GM23338 (cell line): ENCODE results near the gene KREMEN2. TPM values are rescaled to one million over a fixed set of nuclear protein-coding genes. Genes with fewer than 3 reads are reported as not detected.

Source experiments
- ATAC-seq: fragments of 200-7000 bp; cut with Tn5 transposase; 3 replicates; pipeline ENCODE4 v1.9.1; 2020
- DNase-seq: peaks from one replicate; pipeline ENCODE4 v3.0.0-alpha.2; 2015; ENCODE audit warnings: low spot score
- H2AFZ ChIP-seq: fragments of 200-600 bp; sonication (generic); 2 replicates; pipeline ENCODE4 v1.8.0; 2016; ENCODE audit warnings: antibody characterized with exemption, mild to moderate bottlenecking, moderate library complexity
- H3F3A ChIP-seq: fragments of 200-600 bp; sonication (generic); replicated peaks from 2 replicates; pipeline ENCODE4 v1.8.0; 2017; ENCODE audit warnings: antibody characterized with exemption, mixed run types, low read depth
- H3K27ac ChIP-seq: fragments of 200-600 bp; sonication (generic); 2 replicates; pipeline ENCODE4 v1.6.1; 2016; ENCODE audit warnings: low read depth
- H3K27me3 ChIP-seq: fragments of 200-600 bp; sonication (generic); 2 replicates; pipeline ENCODE4 v1.8.0; 2016; ENCODE audit warnings: mild to moderate bottlenecking, mixed run types, moderate library complexity; ENCODE audit not compliant: insufficient read depth
- H3K36me3 ChIP-seq: fragments of 200-600 bp; sonication (generic); 2 replicates; pipeline ENCODE4 v1.8.0; 2016; ENCODE audit warnings: mild to moderate bottlenecking; ENCODE audit not compliant: insufficient read depth
- H3K4me1 ChIP-seq: fragments of 200-600 bp; sonication (generic); 2 replicates; pipeline ENCODE4 v1.8.0; 2016; ENCODE audit warnings: mild to moderate bottlenecking, moderate library complexity; ENCODE audit not compliant: insufficient read depth
- H3K4me2 ChIP-seq: fragments of 200-600 bp; sonication (generic); 2 replicates; pipeline ENCODE4 v1.7.1; 2017; ENCODE audit warnings: mixed run types
- H3K4me3 ChIP-seq: fragments of 200-600 bp; sonication (generic); 2 replicates; pipeline ENCODE4 v1.6.1; 2016; ENCODE audit warnings: mixed run types
- H3K79me2 ChIP-seq: fragments of 200-600 bp; sonication (generic); replicated peaks from 2 replicates; pipeline ENCODE4 v1.8.0; 2017; ENCODE audit warnings: mild to moderate bottlenecking; ENCODE audit not compliant: insufficient read depth
- H3K9me2 ChIP-seq: fragments of 200-600 bp; sonication (generic); 2 replicates; pipeline ENCODE4 v1.8.0; 2017; ENCODE audit not compliant: insufficient read depth
- H4K20me1 ChIP-seq: fragments of 200-600 bp; sonication (generic); replicated peaks from 2 replicates; pipeline ENCODE4 v1.8.0; 2017; ENCODE audit warnings: mild to moderate bottlenecking; ENCODE audit not compliant: insufficient read depth
- H3K27ac Mint-ChIP-seq: 2 replicates; pipeline ENCODE4 v1.8.0; 2020; ENCODE audit warnings: inconsistent platforms, mild to moderate bottlenecking, moderate library complexity, mixed read lengths
- H3K27me3 Mint-ChIP-seq: 3 replicates; pipeline ENCODE4 v1.8.0; 2022; ENCODE audit warnings: low read depth, mild to moderate bottlenecking, moderate library complexity, mixed read lengths, inconsistent platforms; ENCODE audit not compliant: insufficient read depth, poor library complexity
- H3K36me3 Mint-ChIP-seq: 3 replicates; pipeline ENCODE4 v1.8.0; 2021; ENCODE audit warnings: low read depth, mild to moderate bottlenecking, inconsistent platforms, moderate library complexity, mixed read lengths
- H3K4me1 Mint-ChIP-seq: 3 replicates; pipeline ENCODE4 v1.8.0; 2020; ENCODE audit warnings: mild to moderate bottlenecking, inconsistent platforms, mixed read lengths
- H3K4me3 Mint-ChIP-seq: 3 replicates; pipeline ENCODE4 v1.8.0; 2021; ENCODE audit warnings: moderate library complexity, mild to moderate bottlenecking, inconsistent platforms, mixed read lengths
- H3K9me3 Mint-ChIP-seq: 3 replicates; pipeline ENCODE4 v1.8.0; 2020; ENCODE audit warnings: moderate library complexity, mild to moderate bottlenecking, inconsistent platforms, mixed read lengths
- CREB1 ChIP-seq: fragments of 250-450 bp; sonication (Bioruptor Pico); IDR thresholded peaks from 2 replicates; pipeline ENCODE4 v1.5.0; 2020; ENCODE audit warnings: low read depth, mild to moderate bottlenecking, moderate library complexity
- JUNB ChIP-seq: IDR thresholded peaks from one replicate; pipeline ENCODE4 v1.6.1; 2016; ENCODE audit warnings: antibody characterized with exemption; ENCODE audit not compliant: unreplicated experiment
- NANOG ChIP-seq: IDR thresholded peaks from 2 replicates; pipeline ENCODE4 v1.6.1; 2016; ENCODE audit warnings: antibody characterized with exemption, borderline replicate concordance
- POLR2AphosphoS5 ChIP-seq: IDR thresholded peaks from 2 replicates; pipeline ENCODE4 v1.6.1; 2016; ENCODE audit warnings: antibody characterized with exemption, low read depth
- ZNF114 ChIP-seq: fragments of 250-450 bp; sonication (Bioruptor Pico); IDR thresholded peaks from 2 replicates; pipeline ENCODE4 v1.5.0; 2020; ENCODE audit warnings: mild to moderate bottlenecking, moderate library complexity
- ZNF331 ChIP-seq: fragments of 250-450 bp; sonication (Bioruptor Pico); IDR thresholded peaks from 2 replicates; pipeline ENCODE4 v1.5.0; 2020; ENCODE audit warnings: low read depth, mild to moderate bottlenecking, moderate library complexity
- ZNF462 ChIP-seq: fragments of 250-450 bp; sonication (Bioruptor Pico); IDR thresholded peaks from 2 replicates; pipeline ENCODE4 v1.5.0; 2020; ENCODE audit warnings: mild to moderate bottlenecking, moderate library complexity
- polyA plus RNA-seq: library from polyadenylated mRNA; unstranded; fragments of >200 nt; fragmentation: Nextera tagmentation; extraction: Ambion mirVana; gene quantifications from 2 replicates; pipeline ENCODE4 v1.2.1, GENCODE V29; 2016
- total RNA-seq: library from RNA; depleted of rRNA; stranded (reverse); fragments of >200 nt; shearing (Covaris generic); gene quantifications from 2 replicates; pipeline ENCODE4 v1.2.3, GENCODE V29; 2014
- TF ChIP-seq, protein P1 (sequence below): IDR thresholded peaks from 2 replicates; pipeline ENCODE4 v1.6.1; 2016; ENCODE audit warnings: antibody characterized with exemption

Gene KREMEN2
- total and polyA plus RNA-seq, 2 experiments from 2014 or later, result 4.9 to 16.1 TPM

GRCh38 chr16:3007059-3007956 lies 43.2 kb downstream of the KREMEN2 start (continued):
- TF ChIP-seq ZNF462 (CRISPR knock-in tag), result no peak

DNA sequence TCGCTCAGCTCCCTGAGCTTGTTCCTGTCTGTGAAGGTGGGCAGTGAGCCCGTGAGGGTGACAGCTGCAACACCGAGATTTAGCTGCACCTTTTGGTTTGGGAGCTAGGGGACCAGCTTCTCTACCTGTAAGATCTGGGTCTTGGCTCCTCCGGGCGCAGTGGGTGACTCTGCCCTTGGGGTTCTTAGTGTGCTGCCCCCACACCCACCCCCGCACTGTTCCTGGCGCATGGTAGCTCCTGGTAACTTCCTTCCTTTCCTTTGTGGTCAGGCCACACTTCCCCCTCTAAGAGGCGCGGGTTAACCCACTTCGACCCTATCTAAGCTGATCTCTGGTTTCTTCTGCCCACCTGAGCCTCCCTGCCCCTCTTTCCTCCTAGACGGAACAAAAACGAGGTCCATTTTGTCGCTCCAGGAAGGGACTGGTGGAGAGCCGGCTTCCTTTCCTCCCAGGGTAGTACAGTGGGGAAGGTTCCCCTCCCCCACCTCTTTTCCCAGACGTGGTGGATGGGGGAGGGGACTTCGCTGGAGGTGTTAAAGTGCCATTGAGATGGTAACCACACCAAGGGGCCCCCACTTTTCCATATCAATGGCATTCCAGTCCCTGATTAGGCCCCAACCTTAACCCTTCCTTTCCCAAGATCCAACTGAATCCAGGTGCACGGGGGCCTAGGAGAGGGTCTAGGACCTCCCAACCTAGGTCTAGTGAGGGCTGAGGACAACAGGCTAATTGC lies 44.0 kb downstream of the KREMEN2 start:
- peak overlapping the region; percentile 90 for H3K4me2 ChIP-seq
- H3K4me1 ChIP-seq, result peaks cover 67% of the 10 kb centered on the region
- peaks cover 51% of the 10 kb centered on the region for H3K4me1 Mint-ChIP-seq
- ATAC-seq (peak; percentile 23), DNase-seq (peak; percentile 99)
- H2AFZ ChIP-seq, result no peak overlapping the region
- peaks cover 9% of the 10 kb centered on the region; the same call in 2 of the 3 replicates for H3K36me3 Mint-ChIP-seq
- H3K27me3 Mint-ChIP-seq, result peaks cover 42% of the 10 kb centered on the region
- peak overlapping the region; percentile 100 for H3K27ac Mint-ChIP-seq
- H3K4me3 Mint-ChIP-seq, result peak overlapping the region; percentile 82
- H3K4me3 ChIP-seq, result peak overlapping the region; percentile 55
- H3K27ac ChIP-seq, result peak overlapping the region; percentile 100
- H3F3A ChIP-seq, result peaks cover 43% of the 10 kb centered on the region
- H3K36me3 ChIP-seq, result no peaks in the 10 kb centered on the region
- H4K20me1 ChIP-seq, result no peaks in the 10 kb centered on the region
- H3K9me3 Mint-ChIP-seq, result no peaks in the 10 kb centered on the region
- peaks cover 11% of the 10 kb centered on the region for H3K27me3 ChIP-seq
- no peaks in the 10 kb centered on the region for H3K9me2 ChIP-seq
- H3K79me2 ChIP-seq, result no peaks in the 10 kb centered on the region; the same call in 1 of the 2 replicates
- TF ChIP-seq ZNF331 (CRISPR knock-in tag) (0 out of 2 replicates have a peak, but pooled peaks have one; percentile 31), ZNF114 (CRISPR knock-in tag) (peak; percentile 91; the same call in 1 of the 2 replicates), JUNB (no peak), POLR2AphosphoS5 (peak; percentile 63), CREB1 (peak; percentile 87), NANOG (peak; percentile 90)
- TF ChIP-seq, protein P1, sequence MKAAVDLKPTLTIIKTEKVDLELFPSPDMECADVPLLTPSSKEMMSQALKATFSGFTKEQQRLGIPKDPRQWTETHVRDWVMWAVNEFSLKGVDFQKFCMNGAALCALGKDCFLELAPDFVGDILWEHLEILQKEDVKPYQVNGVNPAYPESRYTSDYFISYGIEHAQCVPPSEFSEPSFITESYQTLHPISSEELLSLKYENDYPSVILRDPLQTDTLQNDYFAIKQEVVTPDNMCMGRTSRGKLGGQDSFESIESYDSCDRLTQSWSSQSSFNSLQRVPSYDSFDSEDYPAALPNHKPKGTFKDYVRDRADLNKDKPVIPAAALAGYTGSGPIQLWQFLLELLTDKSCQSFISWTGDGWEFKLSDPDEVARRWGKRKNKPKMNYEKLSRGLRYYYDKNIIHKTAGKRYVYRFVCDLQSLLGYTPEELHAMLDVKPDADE, result peak; percentile 73
